ENCODE measurements around the gene PIAS1. TPM values are rescaled to one million over a fixed set of nuclear protein-coding genes. Genes with fewer than 3 reads are reported as not detected.

Gene PIAS1
- total RNA-seq, 4 donors from 2014 or later: 26.2 to 68.4 (median 53.1) TPM

DNA sequence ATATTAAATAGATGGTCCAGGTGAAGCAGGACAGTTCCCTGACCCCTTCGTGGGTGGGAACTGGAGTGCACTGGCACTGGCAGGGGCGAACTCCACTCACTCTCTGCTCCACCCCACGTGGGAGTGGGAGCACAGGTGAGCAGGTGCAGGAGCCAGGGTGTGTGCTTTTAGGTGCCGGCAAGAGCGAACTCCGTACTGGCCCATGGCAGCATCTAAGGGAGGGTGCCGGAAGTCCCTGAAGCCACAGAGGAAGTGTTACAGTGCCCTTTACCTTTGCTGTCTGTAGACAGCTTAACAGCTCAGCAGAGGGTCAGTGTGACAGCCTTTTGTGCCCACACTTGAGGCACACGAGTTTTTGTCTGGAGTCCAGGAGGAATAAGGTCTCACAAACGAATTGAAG lies 26.7 kb upstream of the PIAS1 start:
- H3K4me3 ChIP-seq: no peak overlapping the region
- H3K9me3 ChIP-seq: no peaks in the 10 kb centered on the region
- WGBS: 78% methylated on average over 9 of the region's 9 CpGs
- H3K4me1 ChIP-seq: peaks cover 0 to 3% (median under 1%) of the 10 kb centered on the region in 4 donors
- intact Hi-C loops (cut with DNase I): no loop called here
- no peaks in the 10 kb centered on the region for H3K27me3 ChIP-seq
- DNase-seq (ENCODE audit: extremely low spot score): no peak
- TF ChIP-seq POLR2AphosphoS5 (IDR thresholded peaks at IDR 0.05): no peak
- no peak for TF ChIP-seq EP300 (IDR thresholded peaks at IDR 0.05)
- TF ChIP-seq POLR2A (IDR thresholded peaks at IDR 0.05; ENCODE audit: low read depth): no peak
- TF ChIP-seq, protein P1, sequence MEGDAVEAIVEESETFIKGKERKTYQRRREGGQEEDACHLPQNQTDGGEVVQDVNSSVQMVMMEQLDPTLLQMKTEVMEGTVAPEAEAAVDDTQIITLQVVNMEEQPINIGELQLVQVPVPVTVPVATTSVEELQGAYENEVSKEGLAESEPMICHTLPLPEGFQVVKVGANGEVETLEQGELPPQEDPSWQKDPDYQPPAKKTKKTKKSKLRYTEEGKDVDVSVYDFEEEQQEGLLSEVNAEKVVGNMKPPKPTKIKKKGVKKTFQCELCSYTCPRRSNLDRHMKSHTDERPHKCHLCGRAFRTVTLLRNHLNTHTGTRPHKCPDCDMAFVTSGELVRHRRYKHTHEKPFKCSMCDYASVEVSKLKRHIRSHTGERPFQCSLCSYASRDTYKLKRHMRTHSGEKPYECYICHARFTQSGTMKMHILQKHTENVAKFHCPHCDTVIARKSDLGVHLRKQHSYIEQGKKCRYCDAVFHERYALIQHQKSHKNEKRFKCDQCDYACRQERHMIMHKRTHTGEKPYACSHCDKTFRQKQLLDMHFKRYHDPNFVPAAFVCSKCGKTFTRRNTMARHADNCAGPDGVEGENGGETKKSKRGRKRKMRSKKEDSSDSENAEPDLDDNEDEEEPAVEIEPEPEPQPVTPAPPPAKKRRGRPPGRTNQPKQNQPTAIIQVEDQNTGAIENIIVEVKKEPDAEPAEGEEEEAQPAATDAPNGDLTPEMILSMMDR (IDR thresholded peaks at IDR 0.05): no peak
- no peaks in the 10 kb centered on the region for H3K36me3 ChIP-seq
- H3K27ac ChIP-seq (replicated peaks in 1 of 4): no peak overlapping the region

- intact Hi-C loops (cut with DNase I): no loop called here
- TF ChIP-seq EP300 (IDR thresholded peaks at IDR 0.05) (no peak), POLR2A (IDR thresholded peaks at IDR 0.05; ENCODE audit: low read depth) (no peak), POLR2AphosphoS5 (IDR thresholded peaks at IDR 0.05) (no peak)
- TF ChIP-seq, protein P1 (IDR thresholded peaks at IDR 0.05): no peak
- H3K4me1 ChIP-seq: no peaks in the 10 kb centered on the region
- DNase-seq (ENCODE audit: extremely low spot score): no peak
- H3K27me3 ChIP-seq: no peaks in the 10 kb centered on the region
- H3K9me3 ChIP-seq: no peaks in the 10 kb centered on the region
- H3K4me3 ChIP-seq: no peak overlapping the region
- no peaks in the 10 kb centered on the region for H3K36me3 ChIP-seq
- 86% methylated on average over 7 of the region's 7 CpGs for WGBS
- no peak overlapping the region for H3K27ac ChIP-seq (replicated peaks in 1 of 4)
Measured at GRCh38 chr15:68028137-68028887, 25.8 kb upstream of the PIAS1 start.

- 89% methylated on average over 5 of the region's 5 CpGs for WGBS
- Histone ChIP-seq H3K27me3 (no peaks in the 10 kb centered on the region), H3K4me1 (no peaks in the 10 kb centered on the region), H3K9me3 (no peaks in the 10 kb centered on the region), H3K27ac (replicated peaks in 1 of 4) (no peak overlapping the region), H3K36me3 (no peaks in the 10 kb centered on the region), H3K4me3 (no peak overlapping the region)
- TF ChIP-seq, protein P1 (IDR thresholded peaks at IDR 0.05): no peak
- TF ChIP-seq EP300 (IDR thresholded peaks at IDR 0.05): no peak
- no peak for TF ChIP-seq POLR2A (IDR thresholded peaks at IDR 0.05; ENCODE audit: low read depth)
- TF ChIP-seq POLR2AphosphoS5 (IDR thresholded peaks at IDR 0.05): no peak
- no peak for DNase-seq (ENCODE audit: extremely low spot score)
- intact Hi-C loops (cut with DNase I): no loop called here
Measured at GRCh38 chr15:68028888-68029207, 25.3 kb upstream of the PIAS1 start.

DNA sequence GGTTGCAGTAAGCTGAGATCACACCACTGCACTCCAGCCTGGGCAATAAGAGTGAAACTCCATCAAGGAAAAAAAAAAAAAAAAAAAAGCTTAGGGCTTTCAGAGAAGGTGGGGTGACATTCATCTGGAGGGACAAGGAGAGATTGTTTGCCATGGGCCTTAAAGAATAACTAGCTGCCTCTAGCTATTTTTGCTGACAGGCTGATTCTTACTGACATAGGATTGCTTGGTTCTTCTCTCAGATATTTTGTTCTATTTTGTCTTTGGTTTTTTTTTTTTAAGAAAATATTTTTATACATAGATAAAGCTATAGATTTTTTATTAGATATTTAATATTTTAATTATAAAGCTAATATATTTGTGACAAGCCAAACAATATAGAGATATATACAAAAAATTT lies 24.2 kb upstream of the PIAS1 start:
- no peak for TF ChIP-seq POLR2A (IDR thresholded peaks at IDR 0.05; ENCODE audit: low read depth)
- TF ChIP-seq, protein P1 (IDR thresholded peaks at IDR 0.05): no peak
- no peak for TF ChIP-seq POLR2AphosphoS5 (IDR thresholded peaks at IDR 0.05)
- TF ChIP-seq EP300 (IDR thresholded peaks at IDR 0.05): no peak

DNA sequence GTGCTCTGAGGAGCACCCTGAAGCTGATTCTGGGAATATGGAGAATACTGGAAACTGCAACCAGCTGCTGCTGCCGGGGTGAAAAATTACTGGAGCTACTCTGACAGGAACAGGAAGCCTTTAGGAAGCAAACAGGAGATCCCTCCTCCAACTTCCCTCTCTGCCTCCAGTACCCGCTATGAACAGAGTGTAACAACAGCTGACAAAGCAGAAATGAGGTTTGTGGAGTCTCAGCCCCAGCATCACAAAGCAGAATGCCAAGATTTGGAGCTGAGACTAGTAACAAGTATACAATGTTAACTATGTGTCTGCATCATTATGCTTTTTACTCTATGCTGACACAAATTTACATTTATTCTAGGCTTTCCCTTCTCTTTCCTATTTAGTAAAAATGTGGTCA lies 22.7 kb upstream of the PIAS1 start:
- WGBS: 27% methylated on average over 2 of the region's 2 CpGs
- Histone ChIP-seq H3K9me3 (no peaks in the 10 kb centered on the region), H3K27ac (replicated peaks in 1 of 4) (no peak overlapping the region), H3K4me3 (no peak overlapping the region), H3K36me3 (no peaks in the 10 kb centered on the region), H3K4me1 (no peaks in the 10 kb centered on the region), H3K27me3 (no peaks in the 10 kb centered on the region)
- intact Hi-C loops (cut with DNase I): no loop called here
- DNase-seq (ENCODE audit: extremely low spot score): no peak
- no peak for TF ChIP-seq POLR2AphosphoS5 (IDR thresholded peaks at IDR 0.05)
- TF ChIP-seq, protein P1 (IDR thresholded peaks at IDR 0.05): no peak
- no peak for TF ChIP-seq EP300 (IDR thresholded peaks at IDR 0.05)
- TF ChIP-seq POLR2A (IDR thresholded peaks at IDR 0.05; ENCODE audit: low read depth): no peak

More for the DNA sequence above, 24.2 kb upstream of the PIAS1 start:
- H3K36me3 ChIP-seq: no peaks in the 10 kb centered on the region
- no peak overlapping the region for H3K4me3 ChIP-seq
- H3K4me1 ChIP-seq: no peaks in the 10 kb centered on the region
- H3K9me3 ChIP-seq: no peaks in the 10 kb centered on the region
- intact Hi-C loops (cut with DNase I): no loop called here
- no peak for DNase-seq (ENCODE audit: extremely low spot score)
- no peaks in the 10 kb centered on the region for H3K27me3 ChIP-seq
- no peak overlapping the region for H3K27ac ChIP-seq (replicated peaks in 1 of 4)
